Esophagus squamous epithelium (tissue), 4 donors: Measurements from ENCODE around the gene ACSS3.

Experiments
- POLR2A ChIP-seq, 4 donors: fragments of 450-650 bp; IDR thresholded peaks; one replicate each; pipeline ENCODE4 v1.6.1; 2017; ENCODE audit warnings: antibody characterized with exemption in 4 of 4, mild to moderate bottlenecking in 4 of 4, moderate library complexity in 3 of 4
- TF ChIP-seq, protein P1 (sequence below), 6 experiments: fragments of 450-650 bp in 4 of 6; fragments of 200-600 bp in 2 of 6; sonication (generic) in 2 of 6; IDR thresholded peaks; one replicate each; pipeline ENCODE4 v1.5.1; 2016 to 2019; ENCODE audit warnings: antibody characterized with exemption in 6 of 6, mild to moderate bottlenecking in 4 of 6, moderate library complexity in 4 of 6

DNA sequence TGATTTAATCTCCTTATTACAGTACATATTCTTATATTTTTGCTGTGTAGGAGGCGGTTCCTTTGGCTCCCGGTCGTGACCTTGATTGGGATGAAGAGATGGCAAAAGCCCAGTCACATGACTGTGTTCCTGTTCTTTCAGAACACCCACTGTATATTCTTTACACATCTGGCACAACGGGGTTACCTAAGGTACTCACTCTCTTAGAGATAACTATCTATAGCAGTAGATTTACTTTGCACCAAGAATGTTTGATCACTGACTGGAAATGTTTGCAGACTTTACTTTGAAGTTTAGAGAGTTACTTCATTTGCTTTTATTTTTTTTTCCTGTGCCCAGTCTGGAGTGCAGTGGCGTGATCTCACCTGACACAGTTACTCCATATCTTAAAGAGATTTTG, 65.2 kb downstream of the ACSS3 start:
- TF ChIP-seq, protein P1, sequence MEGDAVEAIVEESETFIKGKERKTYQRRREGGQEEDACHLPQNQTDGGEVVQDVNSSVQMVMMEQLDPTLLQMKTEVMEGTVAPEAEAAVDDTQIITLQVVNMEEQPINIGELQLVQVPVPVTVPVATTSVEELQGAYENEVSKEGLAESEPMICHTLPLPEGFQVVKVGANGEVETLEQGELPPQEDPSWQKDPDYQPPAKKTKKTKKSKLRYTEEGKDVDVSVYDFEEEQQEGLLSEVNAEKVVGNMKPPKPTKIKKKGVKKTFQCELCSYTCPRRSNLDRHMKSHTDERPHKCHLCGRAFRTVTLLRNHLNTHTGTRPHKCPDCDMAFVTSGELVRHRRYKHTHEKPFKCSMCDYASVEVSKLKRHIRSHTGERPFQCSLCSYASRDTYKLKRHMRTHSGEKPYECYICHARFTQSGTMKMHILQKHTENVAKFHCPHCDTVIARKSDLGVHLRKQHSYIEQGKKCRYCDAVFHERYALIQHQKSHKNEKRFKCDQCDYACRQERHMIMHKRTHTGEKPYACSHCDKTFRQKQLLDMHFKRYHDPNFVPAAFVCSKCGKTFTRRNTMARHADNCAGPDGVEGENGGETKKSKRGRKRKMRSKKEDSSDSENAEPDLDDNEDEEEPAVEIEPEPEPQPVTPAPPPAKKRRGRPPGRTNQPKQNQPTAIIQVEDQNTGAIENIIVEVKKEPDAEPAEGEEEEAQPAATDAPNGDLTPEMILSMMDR (IDR thresholded peaks at IDR 0.05), result no peak
- TF ChIP-seq POLR2A (IDR thresholded peaks at IDR 0.05), result no peak
